Stimulated activated CD8-positive, alpha-beta memory T cell treated with anti-CD3 and anti-CD28 coated beads, Interleukin-12 subunit alpha, Interleukin-12 subunit beta, amount 100 ng/mL, for 24 hours (primary cell): Measurements from ENCODE around the gene NGRN.

ENCODE experiments used
- DNase-seq: peaks from one replicate; pipeline ENCODE4 v3.0.0-alpha.2; 2020; ENCODE audit errors: extremely low read depth

NGRN gene

GRCh38 chr15:90318591-90318990 lies 53.1 kb downstream of the NGRN start:
- no peak for DNase-seq

GRCh38 chr15:90320062-90320884 lies 54.8 kb downstream of the NGRN start:
- no peak for DNase-seq

GRCh38 chr15:90320885-90321278 lies 55.4 kb downstream of the NGRN start:
- DNase-seq = no peak
